ENCODE data around the gene CNN2. TPM values are rescaled to one million over a fixed set of nuclear protein-coding genes. Genes with fewer than 3 reads are reported as not detected.

Gene CNN2
- total and polyA plus RNA-seq, 9 of the 15 experiments (the other 6 are each of a cell fraction or from before 2014, with no cell fraction given) = 12.1 to 174 (median 52.7) TPM

GRCh38 chr19:990119-990571 lies 36.3 kb upstream of the CNN2 start (continued):
- TF ChIP-seq MLLT1 (IDR thresholded peaks at IDR 0.05) = no peak
- TF ChIP-seq ZNF589 (CRISPR knock-in tag; IDR thresholded peaks at IDR 0.05; ENCODE audit: low read depth) = no peak
- no peak for TF ChIP-seq NKRF (IDR thresholded peaks at IDR 0.05; ENCODE audit: borderline replicate concordance)

- POLR2A ChIA-PET = interaction anchor here (0.5 to 1.1 kb wide), 4 partner anchors 26 to 254 kb away, joined by 3 read pairs; partner anchors contain the start of gene CNN2
Observed at GRCh38 chr19:990746-991145, 35.7 kb upstream of the CNN2 start.

More at GRCh38 chr19:990746-991145, 35.7 kb upstream of the CNN2 start:
- H3K4me1 ChIP-seq (replicated peaks in 1 of 2; ENCODE audit: control insufficient read depth in 2 of 2, insufficient read depth in 2 of 2, low read length in 2 of 2) = peaks cover 4 to 79% of the 10 kb centered on the region in 2 experiments; a peak in 4 of 5 replicates
- intact Hi-C loops (cut with micrococcal nuclease) = no loop called here
- DNase-seq (ENCODE audit: extremely low read depth in 1 of 4, low spot score in 3 of 4) (no peak), ATAC-seq (no peak), FAIRE-seq (no peak)
- CTCF ChIA-PET (ENCODE audit: low intra/inter-chr PET ratio) = no interaction called here
- no peaks in the 10 kb centered on the region for H3K27me3 ChIP-seq (ENCODE audit: control insufficient read depth in 2 of 2, insufficient read depth in 2 of 2, low read length in 2 of 2)
- in situ Hi-C loops (cut with MboI) = no loop called here
- no peaks in the 10 kb centered on the region for H3K9me3 ChIP-seq (replicated peaks; ENCODE audit: control insufficient read depth, insufficient read depth, low read depth, low read length)
- no peak overlapping the region for H2AFZ ChIP-seq (ENCODE audit: low read depth, low read length)
- H3K4me2 ChIP-seq (ENCODE audit: insufficient read depth, low read length) = 0 out of 2 replicates have a peak overlapping the region, but pooled peaks have one; percentile 46
- TF ChIP-seq CHD2 (IDR thresholded peaks at IDR 0.05; ENCODE audit: low read depth, low read length) (no peak), PCBP1 (IDR thresholded peaks at IDR 0.05; ENCODE audit: low read depth, low read length, poor library complexity, severe bottlenecking) (peak; percentile 27), MCM7 (IDR thresholded peaks at IDR 0.05) (no peak), ZC3H4 (CRISPR knock-in tag; IDR thresholded peaks at IDR 0.05; ENCODE audit: borderline replicate concordance) (0 out of 2 replicates have a peak, but pooled peaks have one; percentile 60), POLR2G (IDR thresholded peaks at IDR 0.05; ENCODE audit: low read depth, low read length) (peak; percentile 64; the same call in 1 of the 2 replicates), CBFB (CRISPR knock-in tag; IDR thresholded peaks at IDR 0.05) (0 out of 2 replicates have a peak, but pooled peaks have one; percentile 26), POLR2A (conservative IDR thresholded peaks at IDR 0.05) (peak; percentile 14; the same call in 1 of the 2 replicates), ZNF830 (CRISPR knock-in tag; IDR thresholded peaks at IDR 0.05) (no peak)
- H3K27ac ChIP-seq (ENCODE audit: extremely low read depth, low read depth, low read length) = no peak overlapping the region
- H3K9ac ChIP-seq (ENCODE audit: insufficient read depth in 1 of 2, low read depth in 2 of 2, low read length in 2 of 2) = peak overlapping the region in 1 of 2 experiments; percentile 75; a peak in 2 of 4 replicates
- H3K36me3 ChIP-seq (ENCODE audit: control insufficient read depth, insufficient read depth, low read length) = peaks cover 90% of the 10 kb centered on the region; the same call in 2 of the 3 replicates
- H3K9me1 ChIP-seq (ENCODE audit: control insufficient read depth, insufficient read depth, low read length) = peaks cover 6% of the 10 kb centered on the region
- no peak overlapping the region for H3K4me3 ChIP-seq
- peaks cover 3% of the 10 kb centered on the region for H3K79me2 ChIP-seq (ENCODE audit: control insufficient read depth, insufficient read depth, low read length)
- WGBS (ENCODE audit: insufficient coverage, low coverage, missing lambda C conversion rate) = 85% methylated on average over 17 of the region's 23 CpGs
- H4K20me1 ChIP-seq (replicated peaks; ENCODE audit: control insufficient read depth, insufficient read depth, low read length) = no peaks in the 10 kb centered on the region; the same call in 1 of the 2 replicates
- BruUV-seq (replicated peaks) = no TSS peak
